DMS 273 treated with DMSO at 0.1 percent for 48 hours (cell line): ENCODE results near the gene DGKZ.
A peak's percentile ranks its signal among the peaks of the same experiment; 100 is the strongest.

Source experiments
- DNase-seq: peaks from one replicate; lab custom pipeline; 2025; lab: John Stamatoyannopoulos, UW

Gene DGKZ

DNA sequence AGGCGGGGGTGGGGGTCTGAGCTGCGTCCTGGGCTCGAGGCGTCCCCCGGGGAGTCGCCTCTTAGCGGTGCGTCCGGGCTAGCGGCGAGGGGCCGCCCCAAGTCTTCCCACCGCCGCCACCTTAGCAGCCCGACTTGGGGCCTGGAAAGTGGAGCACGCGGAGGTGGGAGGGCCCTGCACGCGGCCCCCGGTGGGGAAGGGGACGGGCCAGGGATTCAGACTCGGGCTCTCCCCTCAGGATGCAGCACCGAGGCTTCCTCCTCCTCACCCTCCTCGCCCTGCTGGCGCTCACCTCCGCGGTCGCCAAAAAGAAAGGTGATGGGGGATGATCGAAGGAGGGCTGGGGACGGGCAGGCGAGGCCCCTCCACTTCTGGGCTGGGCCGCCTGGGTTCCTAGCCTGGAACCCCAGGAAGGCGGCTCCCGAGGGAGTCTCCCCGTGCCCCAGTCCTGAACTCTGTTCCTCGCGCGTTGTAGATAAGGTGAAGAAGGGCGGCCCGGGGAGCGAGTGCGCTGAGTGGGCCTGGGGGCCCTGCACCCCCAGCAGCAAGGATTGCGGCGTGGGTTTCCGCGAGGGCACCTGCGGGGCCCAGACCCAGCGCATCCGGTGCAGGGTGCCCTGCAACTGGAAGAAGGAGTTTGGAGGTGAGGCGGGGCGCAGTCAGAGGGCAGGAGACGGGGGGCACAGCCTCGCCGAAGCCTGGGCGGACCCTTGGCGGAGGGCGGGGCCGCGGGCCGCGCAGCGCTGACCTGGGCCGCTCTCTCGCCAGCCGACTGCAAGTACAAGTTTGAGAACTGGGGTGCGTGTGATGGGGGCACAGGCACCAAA is 34.8 kb downstream of the DGKZ start:
- DNase-seq = no peak

DNA sequence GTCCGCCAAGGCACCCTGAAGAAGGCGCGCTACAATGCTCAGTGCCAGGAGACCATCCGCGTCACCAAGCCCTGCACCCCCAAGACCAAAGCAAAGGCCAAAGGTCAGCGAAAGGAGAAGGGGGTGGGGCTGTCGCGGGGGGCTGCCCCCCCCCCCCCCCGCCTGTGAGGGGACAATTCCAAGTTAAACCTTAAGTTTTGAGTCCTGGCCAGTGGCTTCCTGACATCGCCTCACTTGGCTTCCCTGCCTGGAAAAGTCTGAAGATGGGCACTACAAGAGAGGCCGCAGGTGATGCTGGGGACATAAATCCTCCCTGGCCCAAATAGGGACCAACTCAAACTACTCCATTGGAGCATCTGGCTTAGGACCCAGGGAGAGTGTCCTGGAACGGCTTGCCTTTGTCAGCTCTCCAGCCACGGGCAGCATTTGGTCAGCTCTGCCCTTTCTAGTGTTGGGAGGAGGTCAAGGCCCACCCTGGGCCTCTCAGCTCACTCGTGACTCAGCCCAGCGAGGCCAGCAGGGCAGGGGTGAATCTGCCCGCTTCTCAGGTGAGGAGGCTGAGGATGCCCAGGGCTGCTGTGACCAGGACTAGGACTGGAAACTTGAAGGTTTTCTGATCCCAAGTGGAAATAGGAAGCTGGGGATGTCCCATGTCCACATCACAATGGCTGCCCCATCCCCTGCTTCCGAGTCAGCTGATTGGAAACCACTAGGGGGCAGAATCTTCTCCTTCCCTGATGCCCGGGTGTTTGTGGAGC is 35.6 kb downstream of the DGKZ start:
- peak; percentile 9 for DNase-seq

DNA sequence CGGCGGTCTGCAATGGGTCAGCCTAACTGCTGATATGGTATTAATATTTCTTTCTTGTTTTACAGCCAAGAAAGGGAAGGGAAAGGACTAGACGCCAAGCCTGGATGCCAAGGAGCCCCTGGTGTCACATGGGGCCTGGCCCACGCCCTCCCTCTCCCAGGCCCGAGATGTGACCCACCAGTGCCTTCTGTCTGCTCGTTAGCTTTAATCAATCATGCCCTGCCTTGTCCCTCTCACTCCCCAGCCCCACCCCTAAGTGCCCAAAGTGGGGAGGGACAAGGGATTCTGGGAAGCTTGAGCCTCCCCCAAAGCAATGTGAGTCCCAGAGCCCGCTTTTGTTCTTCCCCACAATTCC is 36.1 kb downstream of the DGKZ start:
- DNase-seq = no peak

- DNase-seq = no peak
Observed at GRCh38 chr11:46383974-46384701, 36.9 kb downstream of the DGKZ start.

GRCh38 chr11:46385169-46386004 is 38.1 kb downstream of the DGKZ start:
- no peak for DNase-seq

- no peak for DNase-seq
Observed at GRCh38 chr11:46386005-46386578, 38.8 kb downstream of the DGKZ start.

GRCh38 chr11:46386674-46387073 is 39.4 kb downstream of the DGKZ start:
- DNase-seq = no peak

GRCh38 chr11:46387456-46387855 is 40.2 kb downstream of the DGKZ start:
- no peak for DNase-seq

GRCh38 chr11:46387919-46388618 is 40.8 kb downstream of the DGKZ start:
- no peak for DNase-seq

DNA sequence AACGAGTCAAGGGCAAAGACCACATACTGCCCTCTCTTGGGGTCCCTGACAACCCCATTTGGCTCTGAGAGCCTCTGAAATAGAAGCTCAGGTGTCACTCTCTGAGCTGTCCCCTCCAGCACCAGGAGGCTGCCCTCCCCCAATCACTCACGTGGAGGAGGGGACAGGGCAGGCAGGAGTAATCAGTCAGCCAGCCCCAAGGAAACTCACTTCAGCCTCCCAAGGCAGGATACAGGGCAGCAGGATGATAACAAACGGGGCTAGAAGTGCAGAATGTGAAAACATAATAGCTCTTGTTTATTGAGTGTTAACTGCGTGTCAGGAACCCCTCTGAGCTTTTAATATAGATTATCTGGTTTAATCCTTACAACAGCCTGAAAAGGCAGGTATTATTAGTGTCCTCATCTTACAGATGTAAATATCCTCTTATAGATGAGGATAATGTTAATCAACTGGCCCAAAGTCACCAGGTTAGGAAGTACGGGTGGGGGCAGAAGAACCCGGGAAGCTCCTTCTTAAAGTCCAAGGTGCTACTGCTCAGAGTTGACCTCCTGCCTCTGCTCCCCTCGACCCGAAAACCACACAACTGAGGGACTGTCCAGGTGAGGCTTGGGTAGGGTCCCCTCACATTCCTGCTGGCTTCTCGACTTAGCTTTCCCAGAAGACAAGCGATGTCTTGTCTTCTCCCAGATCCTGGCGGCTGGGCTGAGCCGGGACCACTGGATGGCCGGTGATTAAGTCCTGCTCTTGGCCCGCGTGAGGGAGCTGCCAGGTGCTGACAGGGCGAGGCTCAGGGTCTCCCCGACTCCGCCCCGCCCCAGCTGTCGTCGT is 41.6 kb downstream of the DGKZ start:
- DNase-seq = no peak

DNA sequence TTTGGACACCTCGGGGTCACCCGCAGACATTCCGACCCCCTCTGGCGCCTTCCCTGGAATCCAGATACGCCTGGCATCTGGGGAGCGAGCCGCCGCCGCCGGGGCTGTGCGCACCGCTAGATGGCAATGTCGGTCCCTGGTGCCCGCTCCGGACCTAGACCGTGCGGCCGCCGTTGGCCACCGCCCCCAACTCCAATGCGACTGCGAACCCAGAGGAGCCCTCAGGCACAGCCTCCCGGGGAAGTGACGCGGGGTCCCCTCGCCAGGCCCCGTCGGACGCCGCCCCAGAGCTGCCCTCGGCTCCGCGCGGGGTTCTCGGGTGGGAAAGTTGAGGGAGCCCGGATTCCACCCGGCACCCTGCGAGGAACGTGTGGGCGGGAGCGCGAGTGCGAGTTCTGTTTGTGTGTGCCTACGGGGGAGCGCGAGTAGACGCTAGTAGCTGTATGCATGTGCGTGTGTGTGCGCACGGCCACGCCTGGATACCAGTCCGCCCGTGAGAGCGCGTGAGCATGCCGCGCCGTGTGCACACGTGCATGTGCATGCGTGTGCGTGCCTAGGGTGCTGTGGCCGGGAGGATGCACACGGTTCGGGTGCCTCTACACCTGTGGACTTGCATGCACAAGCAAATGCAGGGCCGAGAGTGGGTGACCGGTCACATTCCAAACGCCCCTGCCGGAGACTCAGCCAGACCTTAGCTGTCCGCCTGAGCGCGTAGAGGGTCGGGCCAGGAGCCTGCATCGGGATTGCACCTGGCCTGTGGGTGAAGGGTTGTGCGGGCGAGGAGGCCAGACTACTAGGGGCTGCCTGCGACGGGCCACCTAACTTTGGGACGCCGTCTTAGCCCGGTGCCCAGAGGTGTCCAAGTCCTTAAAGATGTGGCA is 42.4 kb downstream of the DGKZ start:
- peak; percentile 11 for DNase-seq

GRCh38 chr11:46390331-46391171 is 43.3 kb downstream of the DGKZ start:
- DNase-seq = no peak

- DNase-seq = no peak
Observed at GRCh38 chr11:46391186-46391577, 43.9 kb downstream of the DGKZ start.

GRCh38 chr11:46391578-46392420 is 44.5 kb downstream of the DGKZ start, which contains the start of gene CHRM4:
TSS of gene CHRM4 (minus strand) at chr11:46391776. CDS start at chr11:46386557, 5,219 bp downstream.
- no peak for DNase-seq

DNA sequence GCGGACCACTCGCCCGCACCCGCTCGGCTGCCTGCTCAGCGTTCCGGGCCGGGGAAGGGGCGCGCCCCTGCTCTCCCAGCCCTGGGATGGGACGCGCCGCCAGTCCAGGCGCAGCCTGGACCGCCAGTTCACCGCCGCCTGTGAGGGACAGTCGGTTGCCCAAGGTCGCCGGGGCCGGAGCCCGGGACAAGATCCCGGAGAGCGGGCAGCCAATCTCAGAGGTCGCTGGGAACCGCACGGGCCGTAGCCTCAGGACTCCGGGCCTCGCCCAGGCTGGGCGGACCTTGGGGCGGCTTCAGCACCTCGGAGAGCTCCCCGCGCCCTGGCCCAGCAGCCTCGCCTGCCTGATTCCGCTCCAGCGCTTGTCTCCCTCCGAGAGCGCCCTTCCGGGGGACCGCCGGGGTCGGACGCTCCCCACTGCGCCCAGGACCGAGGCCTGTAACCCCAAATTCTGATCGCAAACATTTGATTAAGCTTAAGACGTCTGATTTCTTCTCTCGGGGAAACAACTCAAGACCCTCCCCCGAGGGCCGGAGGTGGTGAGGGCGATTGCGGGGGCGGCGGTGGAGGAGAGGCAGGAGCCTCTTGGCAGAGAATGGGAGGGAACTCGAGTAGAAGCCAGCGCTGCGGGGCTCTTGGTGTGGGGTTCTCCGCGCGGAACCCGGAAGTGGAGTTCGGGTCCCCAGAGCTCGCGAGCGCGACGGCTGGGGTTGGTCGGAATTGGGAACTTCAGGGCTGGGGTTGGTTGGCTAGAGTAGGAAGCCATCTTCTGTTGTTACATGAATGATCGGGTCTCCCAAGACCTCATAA is 45.4 kb downstream of the DGKZ start:
- DNase-seq = no peak

GRCh38 chr11:46393231-46393616 is 46.0 kb downstream of the DGKZ start:
- no peak for DNase-seq
